GM12878 (cell line): ENCODE results near the gene PRX. TPM values are rescaled to one million over a fixed set of nuclear protein-coding genes. Genes with fewer than 3 reads are reported as not detected.
A peak's percentile ranks its signal among the peaks of the same experiment; 100 is the strongest.

Source experiments
- ATAC-seq: fragments of 200-7000 bp; cut with Tn5 transposase; 3 replicates; pipeline ENCODE4 v1.9.1; 2020; ENCODE audit warnings: mild to moderate bottlenecking, moderate library complexity
- BruUV-seq: library from RNA; stranded (reverse); fragments of 400-500 nt; replicated peaks from 2 replicates; lab custom pipeline; 2021; lab: Mats Ljungman, UMichigan
- CTCF ChIA-PET: fragments of 300-600 bp; sonication (Branson Sonifier 250); formaldehyde crosslinking; extraction: SDS; loops from one replicate; lab custom pipeline; 2021; ENCODE audit warnings: inconsistent platforms; lab: Yijun Ruan, JAX
- POLR2A ChIA-PET: fragments of 350-600 bp; formaldehyde crosslinking; extraction: SDS; loops from one replicate; lab custom pipeline; 2021; ENCODE audit warnings: inconsistent platforms; lab: Charles Lee
- RAD21 ChIA-PET: fragments of 300-600 bp; sonication (Branson Sonifier 250); formaldehyde crosslinking; loops from one replicate; lab custom pipeline; 2023; ENCODE audit warnings: antibody characterized with exemption; ENCODE audit not compliant: unreplicated experiment; lab: Charles Lee
- SMC1A ChIA-PET: fragments of 300-600 bp; sonication (Branson Sonifier 250); formaldehyde crosslinking; loops from one replicate; lab custom pipeline; 2023; ENCODE audit not compliant: unreplicated experiment, uncharacterized antibody; lab: Charles Lee
- DNase-seq: peaks from one replicate; pipeline ENCODE4 v3.0.0-alpha.2; 2011; ENCODE audit warnings: low read depth, low spot score
- FAIRE-seq: peaks from 3 replicates; lab custom pipeline; 2011; peaks lifted over from hg19 to GRCh38; lab: Jason Lieb, UNC
- H2AFZ ChIP-seq: 2 replicates; pipeline ENCODE4 v1.6.0; 2011; ENCODE audit warnings: low read depth, low read length, control low read depth; ENCODE audit not compliant: control insufficient read depth
- H3K27ac ChIP-seq: 2 replicates; pipeline ENCODE4 v1.5.1; 2011; ENCODE audit warnings: control low read depth; ENCODE audit not compliant: control insufficient read depth, insufficient read depth
- H3K27me3 ChIP-seq, 2 experiments: replicated peaks in 1 of 2; 2 replicates each; pipeline versions ENCODE4 v1.6.0 to v1.6.1; 2011; ENCODE audit warnings: low read length in 1 of 2; ENCODE audit not compliant: control insufficient read depth in 2 of 2, insufficient read depth in 2 of 2
- H3K36me3 ChIP-seq, 2 experiments: 2 replicates each; pipeline ENCODE4 v1.5.1; 2011; ENCODE audit warnings: low read length in 1 of 2; ENCODE audit not compliant: control insufficient read depth in 2 of 2, insufficient read depth in 2 of 2
- H3K4me1 ChIP-seq: 2 replicates; pipeline ENCODE4 v1.6.1; 2011; ENCODE audit warnings: mild to moderate bottlenecking, low read length, moderate library complexity, mixed read lengths; ENCODE audit not compliant: control insufficient read depth, insufficient read depth
- H3K4me2 ChIP-seq: 2 replicates; pipeline ENCODE4 v1.6.0; 2011; ENCODE audit warnings: control low read depth; ENCODE audit not compliant: control insufficient read depth, insufficient read depth
- H3K4me3 ChIP-seq: fragments of 200-600 bp; sonication (generic); 2 replicates; pipeline ENCODE4 v1.5.1; 2016
- H3K79me2 ChIP-seq: 2 replicates; pipeline ENCODE4 v1.6.0; 2011; ENCODE audit warnings: low read length; ENCODE audit not compliant: control insufficient read depth, insufficient read depth
- H3K9ac ChIP-seq: 2 replicates; pipeline ENCODE4 v1.8.0; 2011; ENCODE audit warnings: low read length, control low read depth, mixed read lengths; ENCODE audit not compliant: control insufficient read depth, insufficient read depth
- H3K9me3 ChIP-seq: replicated peaks from 3 replicates; pipeline ENCODE4 v1.5.1; 2011; ENCODE audit warnings: mild to moderate bottlenecking, low read length; ENCODE audit not compliant: control insufficient read depth, insufficient read depth
- H4K20me1 ChIP-seq: 2 replicates; pipeline ENCODE4 v1.6.0; 2011; ENCODE audit not compliant: control insufficient read depth, insufficient read depth
- CBX5 ChIP-seq: sonication (generic); IDR thresholded peaks from 2 replicates; pipeline ENCODE4 v1.6.1; 2016; ENCODE audit warnings: low read depth, moderate library complexity, mild to moderate bottlenecking, inconsistent platforms
- CREB1 ChIP-seq: IDR thresholded peaks from 2 replicates; pipeline ENCODE4 v1.6.1; 2012; ENCODE audit warnings: low read depth, mild to moderate bottlenecking, inconsistent platforms
- CTCF ChIP-seq, 3 experiments: IDR thresholded peaks in 2 of 3; conservative IDR thresholded peaks in 1 of 3; 2 replicates each; pipeline ENCODE4 v1.5.1; 2011; ENCODE audit warnings: low read depth in 3 of 3, low read length in 3 of 3, mild to moderate bottlenecking in 3 of 3, control low read depth in 2 of 3, moderate library complexity in 2 of 3, inconsistent platforms in 1 of 3, mixed read lengths in 1 of 3; ENCODE audit not compliant: control insufficient read depth in 2 of 3, insufficient read depth in 1 of 3; ENCODE audit errors: extremely low read depth in 1 of 3
- DPF2 ChIP-seq: fragments of 450-650 bp; IDR thresholded peaks from 2 replicates; pipeline ENCODE4 v1.6.1; 2017; ENCODE audit warnings: mild to moderate bottlenecking
- HDGF ChIP-seq: fragments of 450-650 bp; IDR thresholded peaks from 2 replicates; pipeline ENCODE4 v1.6.1; 2016; ENCODE audit warnings: antibody characterized with exemption
- IKZF1 ChIP-seq: fragments of 450-650 bp; conservative IDR thresholded peaks from 2 replicates; pipeline ENCODE4 v1.6.1; 2017; ENCODE audit warnings: antibody characterized with exemption, mild to moderate bottlenecking
- IKZF2 ChIP-seq, 2 experiments: fragments of 450-650 bp; IDR thresholded peaks; 2 replicates each; pipeline ENCODE4 v1.6.1; 2017; ENCODE audit warnings: mild to moderate bottlenecking in 2 of 2, moderate library complexity in 2 of 2
- JUNB ChIP-seq: IDR thresholded peaks from 2 replicates; pipeline ENCODE4 v1.6.1; 2016; ENCODE audit warnings: antibody characterized with exemption, mild to moderate bottlenecking
- KAT2A ChIP-seq: conservative IDR thresholded peaks from 2 replicates; pipeline ENCODE4 v1.6.1; 2011; ENCODE audit warnings: low read depth, low read length; ENCODE audit not compliant: control insufficient read depth
- MTA2 ChIP-seq: fragments of 450-650 bp; IDR thresholded peaks from 2 replicates; pipeline ENCODE4 v1.6.1; 2016; ENCODE audit warnings: low read depth, mild to moderate bottlenecking, moderate library complexity
- NFYB ChIP-seq: IDR thresholded peaks from 2 replicates; pipeline ENCODE4 v1.6.1; 2011; ENCODE audit warnings: low read depth, mild to moderate bottlenecking, low read length, improper control_type of control experiment, moderate library complexity; ENCODE audit not compliant: insufficient read depth
- NR2C1 ChIP-seq: fragments of 450-650 bp; IDR thresholded peaks from 2 replicates; pipeline ENCODE4 v1.6.1; 2017; ENCODE audit warnings: antibody characterized with exemption, mild to moderate bottlenecking, moderate library complexity
- POLR2A ChIP-seq: IDR thresholded peaks from 2 replicates; pipeline ENCODE4 v1.6.1; 2011; ENCODE audit warnings: low read depth, mild to moderate bottlenecking, low read length
- SMAD1 ChIP-seq: fragments of 450-650 bp; IDR thresholded peaks from 2 replicates; pipeline ENCODE4 v1.6.1; 2018; ENCODE audit warnings: mild to moderate bottlenecking, low read depth; ENCODE audit not compliant: partially characterized antibody
- TCF7 ChIP-seq: IDR thresholded peaks from 2 replicates; pipeline ENCODE4 v1.6.1; 2014; ENCODE audit warnings: antibody characterized with exemption, borderline replicate concordance
- ZSCAN29 ChIP-seq: fragments of 450-650 bp; IDR thresholded peaks from 2 replicates; pipeline ENCODE4 v1.6.1; 2017; ENCODE audit warnings: mild to moderate bottlenecking, moderate library complexity
- WGBS: methylation state at CpG from one replicate; pipeline ENCODE4 v1.1.6; 2016; ENCODE audit warnings: low lambda C conversion rate; ENCODE audit not compliant: insufficient replicate concordance, insufficient coverage; ENCODE audit errors: missing lambda C conversion rate; 5-methylcytosine and 5-hydroxymethylcytosine counted together
- in situ Hi-C: fragments of 300-500 bp; cut with MboI; formaldehyde crosslinking; loops from 9 replicates; pipeline ENCODE4 v1.14.3; 2018; ENCODE audit warnings: mixed read lengths
- intact Hi-C: fragments of 100-400 bp; cut with micrococcal nuclease; formaldehyde crosslinking; loops from one replicate; pipeline ENCODE4 v1.14.2; 2022; ENCODE audit not compliant: unreplicated experiment
- polyA plus RNA-seq, 11 experiments: library from polyadenylated mRNA; depleted of rRNA in 4 of 11; unstranded in 6 of 11; stranded (reverse) in 5 of 11; fragments of >200 nt; fragmentation: Nextera tagmentation in 4 of 11; fragmentation: Illumina TruSeq in 1 of 11; extraction: Ambion mirVana in 4 of 11; extraction: Trizol in 1 of 11; gene quantifications; 1 replicate in 1 of 11; 2 replicates in 10 of 11; pipeline versions ENCODE4 v1.2.1 to v1.2.3, GENCODE V29; 2011 to 2016; ENCODE audit warnings: inconsistent platforms in 2 of 11, missing spikeins in 2 of 11, low read depth in 1 of 11
- total RNA-seq, 4 experiments: library from RNA; depleted of rRNA in 3 of 4; stranded (reverse); fragments of >200 nt in 3 of 4; fragmentation: Illumina TruSeq in 1 of 4; extraction: Trizol in 1 of 4; gene quantifications; 2 replicates each; pipeline versions ENCODE4 v1.2.1 to v1.2.3, GENCODE V29; 2013 to 2021
- TF ChIP-seq, protein P1 (sequence below): fragments of 450-650 bp; IDR thresholded peaks from 2 replicates; pipeline ENCODE4 v1.6.1; 2017; ENCODE audit warnings: mild to moderate bottlenecking, moderate library complexity

PRX gene
- total and polyA plus RNA-seq, 10 of the 15 experiments (the other 5 are each of a cell fraction or from before 2014, with no cell fraction given) = 0.02 to 1.4 (median 0.54) TPM; not detected in 1

- Histone ChIP-seq H2AFZ (peak within 1 kb of the TSS; percentile 75), H3K36me3 (peaks cover 0 to 2% of the 10 kb centered on the region in 2 experiments; a peak in 1 of 4 replicates), H3K27me3 (no peaks in the 10 kb centered on the region), H3K9ac (peak within 1 kb of the TSS; percentile 86), H3K79me2 (peaks cover 23% of the 10 kb centered on the region), H3K4me1 (peaks cover 7% of the 10 kb centered on the region; the same call in 1 of the 2 replicates), H3K9me3 (no peaks in the 10 kb centered on the region), H3K27ac (peak within 1 kb of the TSS; percentile 75), H4K20me1 (no peaks in the 10 kb centered on the region), H3K4me2 (peak within 1 kb of the TSS; percentile 81), H3K4me3 (peak within 1 kb of the TSS; percentile 89)
- in situ Hi-C loops (no loop called here), intact Hi-C loops (no loop called here)
- no TSS peak for BruUV-seq
- SMC1A ChIA-PET = interaction anchor here (0.7 to 2.0 kb wide), 6 partner anchors 8 to 116 kb away, joined by 3 to 7 read pairs (median 4); partner anchors contain the start of gene AKT2
- under 1% methylated on average over 62 of the region's 77 CpGs for WGBS
- peak; percentile 80 for FAIRE-seq
- POLR2A ChIA-PET = interaction anchor here (0.6 to 1.5 kb wide), 9 partner anchors 17 to 430 kb away, joined by 3 to 8 read pairs (median 5); partner anchors contain the start of genes RAB4B, SERTAD1 and SERTAD3
- peak; percentile 99 for ATAC-seq
- RAD21 ChIA-PET = interaction anchor here (0.7 to 2.2 kb wide), 12 partner anchors 8 to 429 kb away, joined by 3 to 8 read pairs (median 4); partner anchors contain the start of genes BLVRB and RAB4B
- CTCF ChIA-PET = interaction anchor here (0.8 to 3.0 kb wide), 8 partner anchors 9 to 256 kb away, joined by 3 to 8 read pairs (median 3); no protein-coding TSS in a partner anchor
- peak; percentile 97 for DNase-seq
- TF ChIP-seq NR2C1 (peak; percentile 96), NFYB (peak; percentile 57; the same call in 1 of the 2 replicates), SMAD1 (no peak), HDGF (peak; percentile 88), TCF7 (no peak), KAT2A (no peak), IKZF1 (peak; percentile 89), CBX5 (no peak), JUNB (no peak), ZSCAN29 (no peak), CREB1 (peak; percentile 86), IKZF2 (IDR thresholded peaks at IDR 0.05) (no peak), POLR2A (peak; percentile 96), DPF2 (peak; percentile 63; the same call in 1 of the 2 replicates), CTCF (IDR thresholded peaks at IDR 0.05 in 2 of 3, conservative IDR thresholded peaks at IDR 0.05 in 1 of 3; ENCODE audit: control insufficient read depth in 2 of 3, extremely low read depth in 1 of 3, insufficient read depth in 1 of 3, low read depth in 3 of 3, low read length in 3 of 3) (no peak), MTA2 (peak; percentile 5; the same call in 1 of the 2 replicates)
- TF ChIP-seq, protein P1, sequence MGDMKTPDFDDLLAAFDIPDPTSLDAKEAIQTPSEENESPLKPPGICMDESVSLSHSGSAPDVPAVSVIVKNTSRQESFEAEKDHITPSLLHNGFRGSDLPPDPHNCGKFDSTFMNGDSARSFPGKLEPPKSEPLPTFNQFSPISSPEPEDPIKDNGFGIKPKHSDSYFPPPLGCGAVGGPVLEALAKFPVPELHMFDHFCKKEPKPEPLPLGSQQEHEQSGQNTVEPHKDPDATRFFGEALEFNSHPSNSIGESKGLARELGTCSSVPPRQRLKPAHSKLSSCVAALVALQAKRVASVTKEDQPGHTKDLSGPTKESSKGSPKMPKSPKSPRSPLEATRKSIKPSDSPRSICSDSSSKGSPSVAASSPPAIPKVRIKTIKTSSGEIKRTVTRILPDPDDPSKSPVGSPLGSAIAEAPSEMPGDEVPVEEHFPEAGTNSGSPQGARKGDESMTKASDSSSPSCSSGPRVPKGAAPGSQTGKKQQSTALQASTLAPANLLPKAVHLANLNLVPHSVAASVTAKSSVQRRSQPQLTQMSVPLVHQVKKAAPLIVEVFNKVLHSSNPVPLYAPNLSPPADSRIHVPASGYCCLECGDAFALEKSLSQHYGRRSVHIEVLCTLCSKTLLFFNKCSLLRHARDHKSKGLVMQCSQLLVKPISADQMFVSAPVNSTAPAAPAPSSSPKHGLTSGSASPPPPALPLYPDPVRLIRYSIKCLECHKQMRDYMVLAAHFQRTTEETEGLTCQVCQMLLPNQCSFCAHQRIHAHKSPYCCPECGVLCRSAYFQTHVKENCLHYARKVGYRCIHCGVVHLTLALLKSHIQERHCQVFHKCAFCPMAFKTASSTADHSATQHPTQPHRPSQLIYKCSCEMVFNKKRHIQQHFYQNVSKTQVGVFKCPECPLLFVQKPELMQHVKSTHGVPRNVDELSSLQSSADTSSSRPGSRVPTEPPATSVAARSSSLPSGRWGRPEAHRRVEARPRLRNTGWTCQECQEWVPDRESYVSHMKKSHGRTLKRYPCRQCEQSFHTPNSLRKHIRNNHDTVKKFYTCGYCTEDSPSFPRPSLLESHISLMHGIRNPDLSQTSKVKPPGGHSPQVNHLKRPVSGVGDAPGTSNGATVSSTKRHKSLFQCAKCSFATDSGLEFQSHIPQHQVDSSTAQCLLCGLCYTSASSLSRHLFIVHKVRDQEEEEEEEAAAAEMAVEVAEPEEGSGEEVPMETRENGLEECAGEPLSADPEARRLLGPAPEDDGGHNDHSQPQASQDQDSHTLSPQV = no peak
These were observed 64.9 kb downstream of the PRX start, which contains the start of the genes C19orf47 and PLD3 for GRCh38 chr19:40348125-40348913. C19orf47 (minus strand) TSS chr19:40348397; CDS start chr19:40341857, 6,540 bp downstream. PLD3 (plus strand) TSS chr19:40348695; CDS start chr19:40366484, 17,789 bp downstream.
